ENCODE results near the gene FTSJ1. TPM values are rescaled to one million over a fixed set of nuclear protein-coding genes. Genes with fewer than 3 reads are reported as not detected.

The FTSJ1 gene
- total and polyA plus RNA-seq, 2 of the 8 experiments (the other 6 are each of a cell fraction or from before 2014, with no cell fraction given), result 62.4 to 80.4 TPM

- H4K8ac ChIP-seq (ENCODE audit: extremely low read depth, insufficient read depth, low read length), result no peak overlapping the region
- no peak overlapping the region for H2BK5ac ChIP-seq (ENCODE audit: low read depth, low read length)
- no peak overlapping the region for H2AFZ ChIP-seq (ENCODE audit: low read length)
- H3K27me3 ChIP-seq (replicated peaks in 1 of 4; ENCODE audit: control insufficient read depth in 3 of 4, extremely low read depth in 1 of 4, insufficient read depth in 3 of 4, low read length in 3 of 4), result no peaks in the 10 kb centered on the region
- no peak overlapping the region for H2BK12ac ChIP-seq (ENCODE audit: low read depth, low read length)
- no peak overlapping the region for H2BK120ac ChIP-seq (replicated peaks; ENCODE audit: low read depth, low read length)
- no peak overlapping the region for H4K91ac ChIP-seq (replicated peaks; ENCODE audit: insufficient read length, low read length)
- DNase-seq (ENCODE audit: low read depth in 1 of 2, low spot score in 2 of 2) (no peak), FAIRE-seq (no peak)
- no peak overlapping the region for H2BK20ac ChIP-seq (ENCODE audit: low read length)
- no peak overlapping the region for H2BK15ac ChIP-seq (ENCODE audit: low read length)
- H3K27ac ChIP-seq (ENCODE audit: low read depth, low read length), result no peak overlapping the region
- no peaks in the 10 kb centered on the region for H4K20me1 ChIP-seq (replicated peaks in 1 of 2; ENCODE audit: control insufficient read depth in 1 of 2, insufficient read depth in 2 of 2, low read length in 2 of 2)
- H3K4me2 ChIP-seq (ENCODE audit: insufficient read depth in 1 of 2, low read depth in 2 of 2, low read length in 2 of 2), result no peak overlapping the region
- POLR2A ChIA-PET (ENCODE audit: partially characterized antibody), result no interaction called here
- no peak overlapping the region for H3K14ac ChIP-seq (ENCODE audit: insufficient read length)
- no peak overlapping the region for H3K18ac ChIP-seq (ENCODE audit: extremely low read depth, low read length)
- H3K36me3 ChIP-seq (ENCODE audit: control insufficient read depth in 2 of 4, insufficient read depth in 4 of 4, low read length in 3 of 4), result no peaks in the 10 kb centered on the region
- no peaks in the 10 kb centered on the region for H3K79me1 ChIP-seq (ENCODE audit: low read depth, low read length)
- no peaks in the 10 kb centered on the region; the same call in 1 of the 2 replicates for H3K23me2 ChIP-seq (ENCODE audit: low read depth, low read length)
- no peak overlapping the region for H4K5ac ChIP-seq (ENCODE audit: insufficient read length, low read depth, low read length)
- CTCF ChIA-PET (ENCODE audit: partially characterized antibody), result interaction anchor here (0.5 to 6.2 kb wide), 2 partner anchors 22 to 267 kb away, joined by 3 to 32 read pairs; no protein-coding TSS in a partner anchor
- H3K56ac ChIP-seq (replicated peaks; ENCODE audit: insufficient read length, low read depth, low read length), result no peak overlapping the region
- no peak overlapping the region for H3K9ac ChIP-seq (replicated peaks in 1 of 4; ENCODE audit: extremely low read depth in 1 of 4, low read depth in 3 of 4, low read length in 3 of 4)
- H3K23ac ChIP-seq (ENCODE audit: insufficient read length), result no peak overlapping the region
- H2AK5ac ChIP-seq (ENCODE audit: low read depth, low read length), result no peak overlapping the region
- no peak overlapping the region for H3K4me3 ChIP-seq (ENCODE audit: extremely low read depth in 1 of 4, insufficient read depth in 2 of 4, low read depth in 3 of 4, low read length in 4 of 4)
- TF ChIP-seq KDM4A (IDR thresholded peaks at IDR 0.05; ENCODE audit: low read depth, low read length, severe bottlenecking), result no peak
- no peak for TF ChIP-seq CREB1 (IDR thresholded peaks at IDR 0.05)
- TF ChIP-seq TBP (IDR thresholded peaks at IDR 0.05; ENCODE audit: low read depth, low read length), result no peak
- H3K9me3 ChIP-seq (ENCODE audit: insufficient read depth in 2 of 2, low read depth in 1 of 2, low read length in 1 of 2), result no peaks in the 10 kb centered on the region
- no peak overlapping the region for H3K4ac ChIP-seq (replicated peaks; ENCODE audit: insufficient read length, low read depth, low read length)
- H3K79me2 ChIP-seq (ENCODE audit: control insufficient read depth in 1 of 2, insufficient read depth in 2 of 2, low read length in 2 of 2), result peaks cover 0 to 13% of the 10 kb centered on the region in 2 experiments; a peak in 2 of 4 replicates
- 80% methylated on average over 7 of the region's 8 CpGs; no CpG with 5 or more reads in 1 of the 2 experiments for WGBS, 2 experiments (ENCODE audit: extremely low coverage in 1 of 2, insufficient coverage in 1 of 2, insufficient read length in 1 of 2, insufficient replicate concordance in 2 of 2, low coverage in 1 of 2, low lambda C conversion rate in 2 of 2, missing lambda C conversion rate in 1 of 2)
- peaks cover 10 to 20% (median 14%) of the 10 kb centered on the region in 4 experiments for H3K4me1 ChIP-seq (replicated peaks in 1 of 4; ENCODE audit: control insufficient read depth in 3 of 4, insufficient read depth in 4 of 4, low read length in 3 of 4)
Measured at GRCh38 chrX:48471504-48471903, 4.5 kb upstream of the FTSJ1 start.

All from H1 (cell line).